ENCODE data around the gene CRYBG1.

- no peak for TF ChIP-seq CTCF (conservative IDR thresholded peaks at IDR 0.05)
- TF ChIP-seq ZFX (IDR thresholded peaks at IDR 0.05) = no peak
These were observed 201.3 kb downstream of the CRYBG1 start for GRCh38 chr6:106561686-106562405.
